Measurements from ENCODE around the gene GBX2. TPM values are rescaled to one million over a fixed set of nuclear protein-coding genes. Genes with fewer than 3 reads are reported as not detected.

The GBX2 gene
- polyA plus RNA-seq, 1 experiment = not detected

DNA sequence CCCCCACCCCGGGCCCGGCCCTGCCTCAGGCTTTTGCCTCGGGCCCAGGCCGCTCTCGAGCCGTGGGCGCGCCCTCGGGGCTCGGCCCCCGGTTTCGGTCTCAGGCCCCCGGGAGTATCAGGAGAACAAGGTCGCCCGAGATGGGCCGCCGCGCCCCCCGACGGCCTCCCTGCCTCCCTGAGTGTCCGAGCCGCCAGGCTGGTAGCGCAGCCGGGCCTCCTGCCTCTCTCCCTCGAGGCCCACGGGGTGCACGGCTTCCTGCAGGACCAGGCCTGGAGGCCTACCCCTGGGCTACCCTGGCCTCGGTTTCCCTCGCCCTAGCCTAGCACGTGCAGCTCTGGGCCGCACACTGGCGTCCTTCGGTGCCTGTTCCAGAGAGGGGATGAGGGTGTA lies 8.4 kb downstream of the GBX2 start:
- ChIA-PET POLR2A (interaction anchor here (0.7 kb wide), 1 partner anchor 54 kb away, joined by 4 read pairs; no protein-coding TSS in a partner anchor), CTCF (interaction anchor here (0.6 to 1.5 kb wide), 2 partner anchors 350 to 381 kb away, joined by 3 to 4 read pairs; no protein-coding TSS in a partner anchor)
- H3K9me3 ChIP-seq (ENCODE audit: control insufficient read depth, insufficient read depth, low read length) = peaks cover 5% of the 10 kb centered on the region; the same call in 1 of the 2 replicates
- TF ChIP-seq, protein P1, sequence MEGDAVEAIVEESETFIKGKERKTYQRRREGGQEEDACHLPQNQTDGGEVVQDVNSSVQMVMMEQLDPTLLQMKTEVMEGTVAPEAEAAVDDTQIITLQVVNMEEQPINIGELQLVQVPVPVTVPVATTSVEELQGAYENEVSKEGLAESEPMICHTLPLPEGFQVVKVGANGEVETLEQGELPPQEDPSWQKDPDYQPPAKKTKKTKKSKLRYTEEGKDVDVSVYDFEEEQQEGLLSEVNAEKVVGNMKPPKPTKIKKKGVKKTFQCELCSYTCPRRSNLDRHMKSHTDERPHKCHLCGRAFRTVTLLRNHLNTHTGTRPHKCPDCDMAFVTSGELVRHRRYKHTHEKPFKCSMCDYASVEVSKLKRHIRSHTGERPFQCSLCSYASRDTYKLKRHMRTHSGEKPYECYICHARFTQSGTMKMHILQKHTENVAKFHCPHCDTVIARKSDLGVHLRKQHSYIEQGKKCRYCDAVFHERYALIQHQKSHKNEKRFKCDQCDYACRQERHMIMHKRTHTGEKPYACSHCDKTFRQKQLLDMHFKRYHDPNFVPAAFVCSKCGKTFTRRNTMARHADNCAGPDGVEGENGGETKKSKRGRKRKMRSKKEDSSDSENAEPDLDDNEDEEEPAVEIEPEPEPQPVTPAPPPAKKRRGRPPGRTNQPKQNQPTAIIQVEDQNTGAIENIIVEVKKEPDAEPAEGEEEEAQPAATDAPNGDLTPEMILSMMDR (IDR thresholded peaks at IDR 0.05; ENCODE audit: low read depth, low read length) = no peak
- no peak for DNase-seq (ENCODE audit: low read depth, low spot score)
- no peak overlapping the region for H3K27ac ChIP-seq (ENCODE audit: low read depth, low read length)
- H3K4me3 ChIP-seq (ENCODE audit: low read depth, low read length) = no peak overlapping the region
- peaks cover 85% of the 10 kb centered on the region for H3K27me3 ChIP-seq (ENCODE audit: control insufficient read depth, insufficient read depth, low read length)

DNA sequence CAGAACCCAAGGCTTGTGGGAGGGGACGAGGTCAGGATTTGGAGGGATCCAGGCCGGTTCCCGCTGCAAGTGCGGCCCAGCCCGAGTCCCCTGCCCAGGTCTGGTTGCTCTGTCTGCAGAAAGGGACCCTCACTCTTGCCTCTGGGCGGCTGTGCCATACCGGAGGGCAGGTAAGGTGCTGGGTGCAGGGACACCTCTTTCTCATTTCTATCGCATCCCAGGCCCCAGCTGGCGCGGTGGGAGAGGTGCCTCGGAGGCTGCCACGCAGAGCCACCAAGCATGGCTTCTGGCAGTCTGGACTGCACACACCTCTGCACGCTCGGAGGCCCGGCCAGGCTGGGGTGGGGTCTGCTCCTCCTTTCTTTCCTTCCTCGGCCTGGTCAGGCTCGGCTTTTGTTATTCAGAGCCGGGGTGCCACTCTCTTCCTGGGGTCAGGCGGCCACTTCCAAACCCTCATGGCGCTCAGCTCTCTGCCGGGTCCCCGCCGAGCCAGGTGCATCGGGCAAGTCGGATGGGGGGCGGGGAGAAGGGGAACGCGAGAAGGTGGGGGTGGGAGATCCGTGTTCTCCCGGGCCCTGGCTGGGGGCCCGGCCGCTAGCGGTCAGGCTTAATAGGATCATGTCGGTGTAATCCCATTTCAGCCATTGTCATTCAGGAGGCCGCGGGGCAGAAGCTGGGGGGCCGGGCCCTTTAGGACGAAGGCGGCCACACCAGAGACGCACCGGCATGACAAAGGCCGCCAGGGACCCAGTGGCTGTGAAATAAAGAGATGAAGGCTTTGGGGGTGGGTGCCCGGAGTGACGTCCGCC lies 9.0 kb downstream of the GBX2 start:
- TF ChIP-seq, protein P1 (IDR thresholded peaks at IDR 0.05; ENCODE audit: low read depth, low read length) = no peak
- Histone ChIP-seq H3K27me3 (ENCODE audit: control insufficient read depth, insufficient read depth, low read length) (peaks cover 79% of the 10 kb centered on the region), H3K27ac (ENCODE audit: low read depth, low read length) (no peak overlapping the region), H3K4me3 (ENCODE audit: low read depth, low read length) (no peak overlapping the region), H3K9me3 (ENCODE audit: control insufficient read depth, insufficient read depth, low read length) (peaks cover 5% of the 10 kb centered on the region; the same call in 1 of the 2 replicates)
- ChIA-PET CTCF (interaction anchor here (0.6 to 0.7 kb wide), 2 partner anchors 74 to 185 kb away, joined by 5 to 7 read pairs; no protein-coding TSS in a partner anchor), POLR2A (no interaction called here)
- no peak for DNase-seq (ENCODE audit: low read depth, low spot score)

DNA sequence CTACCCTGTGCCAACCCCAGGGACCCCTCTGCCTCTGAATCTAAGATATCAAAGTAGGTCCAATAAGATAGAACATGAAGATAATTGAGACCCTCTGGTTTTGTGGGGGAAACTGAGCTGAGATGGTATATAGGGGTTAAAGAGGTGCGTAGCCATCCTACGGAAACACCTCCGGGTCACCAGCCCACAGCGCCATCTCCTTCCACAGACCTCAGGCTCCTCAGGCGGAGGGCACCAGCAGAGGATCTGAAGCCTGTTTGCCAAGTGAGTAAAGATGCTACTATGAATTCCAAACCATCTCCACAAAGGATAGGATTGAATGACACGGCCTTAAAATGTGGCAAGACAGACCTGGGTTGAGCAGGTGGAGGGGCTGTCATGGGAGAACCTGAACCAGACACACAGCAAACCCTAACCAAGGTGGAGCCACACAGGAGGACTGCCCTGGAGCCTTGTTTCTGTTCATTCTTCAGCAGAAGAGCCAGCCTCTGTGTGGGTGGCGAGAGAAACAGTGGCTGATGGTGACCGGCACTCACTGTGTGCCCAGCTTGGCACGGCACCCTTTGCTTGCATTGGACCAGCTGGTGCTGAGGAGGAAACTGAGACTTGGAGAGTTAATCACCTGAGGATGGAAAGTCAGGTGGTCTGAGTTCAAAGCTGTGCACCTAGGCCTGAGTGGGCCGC lies 10.2 kb downstream of the GBX2 start:
- TF ChIP-seq, protein P1 (IDR thresholded peaks at IDR 0.05; ENCODE audit: low read depth, low read length) = no peak
- Histone ChIP-seq H3K9me3 (ENCODE audit: control insufficient read depth, insufficient read depth, low read length) (no peaks in the 10 kb centered on the region; the same call in 1 of the 2 replicates), H3K27me3 (ENCODE audit: control insufficient read depth, insufficient read depth, low read length) (peaks cover 68% of the 10 kb centered on the region), H3K27ac (ENCODE audit: low read depth, low read length) (no peak overlapping the region), H3K4me3 (ENCODE audit: low read depth, low read length) (no peak overlapping the region)
- no peak for DNase-seq (ENCODE audit: low read depth, low spot score)
- CTCF ChIA-PET = no interaction called here
- POLR2A ChIA-PET = no interaction called here

DNA sequence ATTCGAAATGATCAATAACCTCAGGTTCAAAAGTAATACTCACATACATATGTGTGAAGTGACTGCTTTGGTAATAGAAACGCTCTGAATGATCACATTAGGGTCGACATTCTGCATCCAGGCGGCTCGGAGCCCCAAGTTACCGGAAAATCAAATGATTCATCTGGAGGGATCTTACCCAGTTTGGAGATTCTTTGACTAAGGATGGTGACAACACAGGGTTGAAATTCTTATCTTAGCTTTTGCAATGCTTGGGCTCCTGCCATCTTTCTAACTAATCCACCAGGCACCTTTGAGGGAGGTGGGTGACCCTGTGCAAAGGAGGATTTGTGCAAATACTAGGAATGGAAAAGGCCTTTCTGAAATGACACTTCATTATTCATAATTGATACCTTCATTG lies 10.8 kb downstream of the GBX2 start:
- Histone ChIP-seq H3K27me3 (ENCODE audit: control insufficient read depth, insufficient read depth, low read length) (peaks cover 62% of the 10 kb centered on the region), H3K4me3 (ENCODE audit: low read depth, low read length) (no peak overlapping the region), H3K9me3 (ENCODE audit: control insufficient read depth, insufficient read depth, low read length) (peaks cover 2% of the 10 kb centered on the region), H3K27ac (ENCODE audit: low read depth, low read length) (no peak overlapping the region)
- POLR2A ChIA-PET = no interaction called here
- CTCF ChIA-PET = interaction anchor here (1.7 kb wide), 1 partner anchor 14 kb away, joined by 4 read pairs; no protein-coding TSS in a partner anchor
- TF ChIP-seq, protein P1 (IDR thresholded peaks at IDR 0.05; ENCODE audit: low read depth, low read length) = no peak
- no peak for DNase-seq (ENCODE audit: low read depth, low spot score)

DNA sequence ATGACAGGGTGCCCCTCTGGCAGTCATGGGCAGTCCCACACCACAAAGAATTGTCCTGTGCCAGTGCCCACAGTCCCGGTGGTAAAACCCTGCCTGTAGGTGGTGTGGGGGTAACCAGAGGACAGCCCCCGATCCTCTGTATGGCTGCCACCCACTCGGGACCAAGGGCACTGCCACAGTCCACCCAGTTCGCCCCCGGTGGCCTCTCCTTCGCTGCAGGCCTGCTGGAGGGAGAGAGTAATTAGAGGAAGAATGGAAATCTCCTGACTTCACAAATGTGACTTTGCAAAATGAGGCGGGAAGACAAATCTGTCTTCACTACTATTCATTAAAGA lies 11.4 kb downstream of the GBX2 start:
- Histone ChIP-seq H3K27ac (ENCODE audit: low read depth, low read length) (no peak overlapping the region), H3K4me3 (ENCODE audit: low read depth, low read length) (no peak overlapping the region), H3K27me3 (ENCODE audit: control insufficient read depth, insufficient read depth, low read length) (peaks cover 57% of the 10 kb centered on the region), H3K9me3 (ENCODE audit: control insufficient read depth, insufficient read depth, low read length) (peaks cover 6% of the 10 kb centered on the region)
- DNase-seq (ENCODE audit: low read depth, low spot score) = no peak
- ChIA-PET POLR2A (no interaction called here), CTCF (interaction anchor here (1.7 kb wide), 1 partner anchor 13 kb away, joined by 4 read pairs; no protein-coding TSS in a partner anchor)
- TF ChIP-seq, protein P1 (IDR thresholded peaks at IDR 0.05; ENCODE audit: low read depth, low read length) = no peak

Data from AG04450 (cell line).